K562 (cell line): ENCODE measurements around the gene MYADML2. TPM values are rescaled to one million over a fixed set of nuclear protein-coding genes. Genes with fewer than 3 reads are reported as not detected.
A peak's percentile ranks its signal among the peaks of the same experiment; 100 is the strongest.

Experiments
- ATF2 ChIP-seq: sonication (generic); formaldehyde crosslinking; IDR thresholded peaks from 2 replicates; pipeline ENCODE4 v1.8.1; 2022; ENCODE audit warnings: missing genetic modification reagents
- C11orf30 ChIP-seq: fragments of 450-650 bp; IDR thresholded peaks from 2 replicates; pipeline ENCODE4 v1.6.1; 2016; ENCODE audit warnings: low read depth, mild to moderate bottlenecking
- CAMTA2 ChIP-seq: fragments of 250-450 bp; sonication (Bioruptor Pico); conservative IDR thresholded peaks from 2 replicates; pipeline ENCODE4 v1.5.1; 2022
- CEBPB ChIP-seq: fragments of 450-650 bp; IDR thresholded peaks from 2 replicates; pipeline ENCODE4 v1.6.1; 2016; ENCODE audit warnings: missing genetic modification characterization, missing compliant biosample characterization
- CREB5 ChIP-seq: fragments of 250-450 bp; sonication (Bioruptor Pico); IDR thresholded peaks from 2 replicates; pipeline ENCODE4 v1.5.0; 2020; ENCODE audit warnings: mild to moderate bottlenecking
- EHMT2 ChIP-seq: fragments of 450-650 bp; IDR thresholded peaks from 2 replicates; pipeline ENCODE4 v1.6.1; 2018; ENCODE audit warnings: antibody characterized with exemption
- HDAC2 ChIP-seq: fragments of 450-650 bp; IDR thresholded peaks from 2 replicates; pipeline ENCODE4 v1.6.1; 2016; ENCODE audit warnings: mild to moderate bottlenecking
- HINFP ChIP-seq: fragments of 450-650 bp; conservative IDR thresholded peaks from 2 replicates; pipeline ENCODE4 v1.6.1; 2016; ENCODE audit warnings: missing genetic modification characterization, low read depth, mild to moderate bottlenecking, control low read depth, missing compliant biosample characterization
- HIVEP1 ChIP-seq: fragments of 250-450 bp; sonication (Bioruptor Pico); IDR thresholded peaks from 2 replicates; pipeline ENCODE4 v1.4.0; 2020; ENCODE audit warnings: mild to moderate bottlenecking
- IRF9 ChIP-seq: fragments of 450-650 bp; IDR thresholded peaks from 2 replicates; pipeline ENCODE4 v1.6.1; 2016; ENCODE audit warnings: missing biosample characterization, missing genetic modification characterization
- NONO ChIP-seq, 2 experiments: fragments of 200-400 bp in 1 of 2; fragments of 450-650 bp in 1 of 2; formaldehyde crosslinking in 1 of 2; IDR thresholded peaks; 2 replicates each; pipeline ENCODE4 v1.6.1; 2017; ENCODE audit warnings: low read depth in 2 of 2, mild to moderate bottlenecking in 2 of 2, moderate library complexity in 2 of 2, low read length in 1 of 2
- POLR3A ChIP-seq: IDR thresholded peaks from 2 replicates; pipeline ENCODE4 v1.6.1; 2011; ENCODE audit warnings: borderline replicate concordance, mild to moderate bottlenecking, moderate library complexity; ENCODE audit not compliant: insufficient read length, insufficient read depth; ENCODE audit errors: extremely low read depth
- RFX7 ChIP-seq: fragments of 250-450 bp; sonication (Bioruptor Pico); IDR thresholded peaks from 2 replicates; pipeline ENCODE4 v1.5.1; 2021; ENCODE audit warnings: mild to moderate bottlenecking
- TOE1 ChIP-seq, 2 experiments: fragments of 450-650 bp in 1 of 2; sonication (generic) in 1 of 2; formaldehyde crosslinking in 1 of 2; IDR thresholded peaks; 2 replicates each; pipeline versions ENCODE4 v1.7.1 to v1.8.0; 2016 to 2022; ENCODE audit warnings: borderline replicate concordance in 2 of 2, mild to moderate bottlenecking in 2 of 2, antibody characterized with exemption in 1 of 2, inconsistent platforms in 1 of 2, low read depth in 1 of 2, missing genetic modification reagents in 1 of 2, moderate library complexity in 1 of 2
- ZBTB33 ChIP-seq: sonication (generic); formaldehyde crosslinking; IDR thresholded peaks from 2 replicates; pipeline ENCODE4 v1.8.1; 2023; ENCODE audit warnings: mild to moderate bottlenecking, missing genetic modification reagents
- ZBTB5 ChIP-seq: fragments of 450-650 bp; IDR thresholded peaks from 2 replicates; pipeline ENCODE4 v1.6.1; 2017; ENCODE audit warnings: antibody characterized with exemption
- ZNF764 ChIP-seq: fragments of 250-450 bp; sonication (Bioruptor Pico); IDR thresholded peaks from 2 replicates; pipeline ENCODE4 v1.4.0; 2020; ENCODE audit warnings: low read depth, mild to moderate bottlenecking, moderate library complexity
- ZSCAN29 ChIP-seq: fragments of 450-650 bp; IDR thresholded peaks from 2 replicates; pipeline ENCODE4 v1.6.1; 2017
- polyA plus RNA-seq, 8 experiments: library from polyadenylated mRNA; depleted of rRNA in 4 of 8; stranded (reverse) in 5 of 8; unstranded in 3 of 8; fragments of >200 nt; fragmentation: Nextera tagmentation in 2 of 8; fragmentation: Illumina TruSeq in 1 of 8; extraction: Ambion mirVana in 2 of 8; extraction: Trizol in 1 of 8; gene quantifications; 2 replicates each; pipeline versions ENCODE4 v1.2.1 to v1.2.3, GENCODE V29; 2011 to 2014; ENCODE audit warnings: inconsistent platforms in 1 of 8, missing spikeins in 1 of 8
- total RNA-seq, 7 experiments: library from RNA; depleted of rRNA in 6 of 7; stranded (reverse); fragments of >200 nt in 6 of 7; fragmentation: Illumina TruSeq in 2 of 7; extraction: Trizol in 2 of 7; gene quantifications; 2 replicates each; pipeline versions ENCODE4 v1.2.1 to v1.2.3, GENCODE V29; 2011 to 2021; ENCODE audit warnings: low replicate concordance in 1 of 7

MYADML2 gene
- total and polyA plus RNA-seq, 9 of the 15 experiments (the other 6 are each of a cell fraction or from before 2014, with no cell fraction given), result not detected

GRCh38 chr17:81922566-81923301 is 24.3 kb downstream of the MYADML2 start (continued):
- peak; percentile 81 for TF ChIP-seq ZBTB33 (CRISPR knock-in tag)
- TF ChIP-seq HINFP, result no peak
- TF ChIP-seq RFX7 (CRISPR knock-in tag), result no peak
- TF ChIP-seq NONO (IDR thresholded peaks at IDR 0.05; ENCODE audit: low read depth in 2 of 2, low read length in 1 of 2), result no peak
- TF ChIP-seq ZSCAN29, result no peak
- no peak for TF ChIP-seq ATF2 (CRISPR knock-in tag)
- no peak for TF ChIP-seq ZNF764 (CRISPR knock-in tag)
- TF ChIP-seq TOE1 (IDR thresholded peaks at IDR 0.05; ENCODE audit: borderline replicate concordance), result no peak
- no peak for TF ChIP-seq TOE1 (CRISPR knock-in tag; IDR thresholded peaks at IDR 0.05; ENCODE audit: borderline replicate concordance, low read depth)
- TF ChIP-seq EHMT2, result no peak
- TF ChIP-seq IRF9 (tag), result no peak
- no peak; the same call in 1 of the 2 replicates for TF ChIP-seq HIVEP1 (CRISPR knock-in tag)
- no peak for TF ChIP-seq HDAC2
- no peak for TF ChIP-seq POLR3A
- no peak for TF ChIP-seq CEBPB (tag)
- TF ChIP-seq CREB5 (CRISPR knock-in tag), result no peak
- no peak for TF ChIP-seq C11orf30
- TF ChIP-seq ZBTB5, result no peak
- no peak for TF ChIP-seq CAMTA2 (CRISPR knock-in tag)
